G401.6 (cell line): Measurements from ENCODE around the gene KRTAP4-8.
A peak's percentile ranks its signal among the peaks of the same experiment; 100 is the strongest.
"Not testable (repeated sequence)": the region's sequence is repeated elsewhere in the genome, so short reads cannot be mapped to it uniquely, and the experiment has no call there.

Source experiments
- FAIRE-seq: peaks from 2 replicates; lab custom pipeline; 2012; peaks lifted over from hg19 to GRCh38; lab: Jason Lieb, UNC

KRTAP4-8 gene

GRCh38 chr17:41108728-41109386 lies 10.9 kb upstream of the KRTAP4-8 start:
- FAIRE-seq = not testable (repeated sequence)

- no peak for FAIRE-seq
Observed at GRCh38 chr17:41107941-41108450, 10.1 kb upstream of the KRTAP4-8 start.

- FAIRE-seq = not testable (repeated sequence)
Observed at GRCh38 chr17:41105347-41105746, 7.4 kb upstream of the KRTAP4-8 start, which contains the start of gene KRTAP4-9. Gene KRTAP4-9 (plus strand): TSS chr17:41105389. CDS start chr17:41105389, 0 bp downstream.

- FAIRE-seq = peak; percentile 95
Observed at GRCh38 chr17:41104386-41105038, 6.6 kb upstream of the KRTAP4-8 start.

GRCh38 chr17:41103896-41104295 lies 6.0 kb upstream of the KRTAP4-8 start:
- FAIRE-seq = no peak

- no peak for FAIRE-seq
Observed at GRCh38 chr17:41101586-41102259, 3.8 kb upstream of the KRTAP4-8 start, which contains the start of gene KRTAP4-16. Gene KRTAP4-16 (minus strand): TSS chr17:41102209. CDS start chr17:41102209, 0 bp downstream.

- not testable (repeated sequence) for FAIRE-seq
Observed at GRCh38 chr17:41099682-41100480, 1.9 kb upstream of the KRTAP4-8 start.

- no peak for FAIRE-seq
Observed at GRCh38 chr17:41098481-41098880, 539 bp upstream of the KRTAP4-8 start.

- FAIRE-seq = no peak
Observed at GRCh38 chr17:41096055-41096454, 1.9 kb downstream of the KRTAP4-8 start.

- FAIRE-seq = not testable (repeated sequence)
Observed at GRCh38 chr17:41088760-41089352, 9.1 kb downstream of the KRTAP4-8 start.

GRCh38 chr17:41084100-41084856 lies 13.7 kb downstream of the KRTAP4-8 start, which contains the start of gene KRTAP4-7:
Gene KRTAP4-7 (plus strand): TSS chr17:41084150. CDS start chr17:41084207, 57 bp downstream.
- not testable (repeated sequence) for FAIRE-seq

- FAIRE-seq = not testable (repeated sequence)
Observed at GRCh38 chr17:41083427-41083826, 14.5 kb downstream of the KRTAP4-8 start.

- FAIRE-seq = no peak
Observed at GRCh38 chr17:41082626-41083025, 15.3 kb downstream of the KRTAP4-8 start.

- no peak for FAIRE-seq
Observed at GRCh38 chr17:41076788-41077187, 21.2 kb downstream of the KRTAP4-8 start.

GRCh38 chr17:41073676-41074075 lies 24.3 kb downstream of the KRTAP4-8 start:
- no peak for FAIRE-seq

GRCh38 chr17:41071606-41072360 lies 26.2 kb downstream of the KRTAP4-8 start:
- no peak for FAIRE-seq

- no peak for FAIRE-seq
Observed at GRCh38 chr17:41069031-41069430, 28.9 kb downstream of the KRTAP4-8 start.

- FAIRE-seq = no peak
Observed at GRCh38 chr17:41067281-41067680, 30.7 kb downstream of the KRTAP4-8 start.

GRCh38 chr17:41065829-41066624 lies 31.9 kb downstream of the KRTAP4-8 start, which contains the start of gene KRTAP2-4:
Gene KRTAP2-4 (minus strand): TSS chr17:41065879. CDS start chr17:41065845, 34 bp downstream.
- no peak for FAIRE-seq
